ENCODE data around the gene DUSP8.

DUSP8 gene

DNA sequence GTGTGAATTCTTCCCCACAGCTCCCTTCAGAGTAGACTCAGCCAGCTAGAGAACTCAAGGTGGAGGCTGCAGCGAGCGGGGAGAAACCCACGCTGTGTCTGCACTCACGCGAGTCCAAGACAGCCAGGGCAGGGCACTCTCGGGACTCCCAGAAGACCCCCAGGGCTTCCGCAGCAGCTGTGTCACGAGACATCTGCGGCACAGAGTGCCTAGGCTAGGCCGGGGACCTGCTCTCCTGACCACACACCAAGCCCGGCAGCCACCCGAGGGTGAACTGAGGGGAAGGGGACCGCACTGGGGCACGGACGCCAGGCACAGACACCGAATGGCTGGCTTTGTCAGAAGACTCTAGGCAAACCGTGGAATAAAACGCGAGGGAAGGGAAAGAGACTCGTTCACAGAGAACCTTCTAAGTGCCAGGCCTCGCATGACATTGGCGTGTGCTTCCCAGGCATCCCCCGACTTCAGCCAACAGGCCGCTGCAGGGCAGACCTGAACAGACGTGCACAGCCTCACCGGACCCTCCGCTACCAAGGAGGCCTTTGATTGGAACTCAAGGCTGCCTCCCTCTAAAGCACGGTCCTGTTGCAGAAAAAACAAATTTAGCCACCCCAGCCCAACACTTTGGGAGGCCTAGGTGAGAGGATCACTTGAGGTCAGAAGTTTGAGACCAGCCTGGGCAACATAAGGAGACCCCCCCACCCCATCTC, 67.3 kb downstream of the DUSP8 start:
- no peak overlapping the region; the same call in 1 of the 2 replicates for H3K27ac ChIP-seq
- TF ChIP-seq, protein P1, sequence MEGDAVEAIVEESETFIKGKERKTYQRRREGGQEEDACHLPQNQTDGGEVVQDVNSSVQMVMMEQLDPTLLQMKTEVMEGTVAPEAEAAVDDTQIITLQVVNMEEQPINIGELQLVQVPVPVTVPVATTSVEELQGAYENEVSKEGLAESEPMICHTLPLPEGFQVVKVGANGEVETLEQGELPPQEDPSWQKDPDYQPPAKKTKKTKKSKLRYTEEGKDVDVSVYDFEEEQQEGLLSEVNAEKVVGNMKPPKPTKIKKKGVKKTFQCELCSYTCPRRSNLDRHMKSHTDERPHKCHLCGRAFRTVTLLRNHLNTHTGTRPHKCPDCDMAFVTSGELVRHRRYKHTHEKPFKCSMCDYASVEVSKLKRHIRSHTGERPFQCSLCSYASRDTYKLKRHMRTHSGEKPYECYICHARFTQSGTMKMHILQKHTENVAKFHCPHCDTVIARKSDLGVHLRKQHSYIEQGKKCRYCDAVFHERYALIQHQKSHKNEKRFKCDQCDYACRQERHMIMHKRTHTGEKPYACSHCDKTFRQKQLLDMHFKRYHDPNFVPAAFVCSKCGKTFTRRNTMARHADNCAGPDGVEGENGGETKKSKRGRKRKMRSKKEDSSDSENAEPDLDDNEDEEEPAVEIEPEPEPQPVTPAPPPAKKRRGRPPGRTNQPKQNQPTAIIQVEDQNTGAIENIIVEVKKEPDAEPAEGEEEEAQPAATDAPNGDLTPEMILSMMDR (conservative IDR thresholded peaks at IDR 0.05; ENCODE audit: low read depth): no peak
- no peak for DNase-seq (ENCODE audit: low spot score)
- POLR2A ChIA-PET (ENCODE audit: low non-redundant PET): no interaction called here
- CTCF ChIA-PET: no interaction called here

GRCh38 chr11:1504138-1504537, 67.9 kb downstream of the DUSP8 start:
- TF ChIP-seq, protein P1 (conservative IDR thresholded peaks at IDR 0.05; ENCODE audit: low read depth): no peak
- CTCF ChIA-PET: no interaction called here
- POLR2A ChIA-PET (ENCODE audit: low non-redundant PET): no interaction called here
- no peak overlapping the region; the same call in none of the 2 replicates for H3K27ac ChIP-seq
- DNase-seq (ENCODE audit: low spot score): no peak
